HCT116 (cell line): ENCODE measurements around the gene COL5A1. TPM values are rescaled to one million over a fixed set of nuclear protein-coding genes. Genes with fewer than 3 reads are reported as not detected.

Experiments
- ATAC-seq: fragments of 200-7000 bp; cut with Tn5 transposase; 2 replicates; pipeline ENCODE4 v1.9.1; 2020; ENCODE audit warnings: mild to moderate bottlenecking, moderate library complexity
- BruUV-seq: library from RNA; stranded (reverse); fragments of 400-500 nt; replicated peaks from 2 replicates; lab custom pipeline; 2021; lab: Mats Ljungman, UMichigan
- CTCF ChIA-PET: fragments of 300-600 bp; sonication (Branson Sonifier 250); formaldehyde crosslinking; loops from one replicate; lab custom pipeline; 2021; ENCODE audit warnings: antibody characterized with exemption; lab: Charles Lee
- POLR2A ChIA-PET: fragments of 300-600, 350-600 bp; sonication (Branson Sonifier 250); formaldehyde crosslinking; loops from one replicate; lab custom pipeline; 2021; ENCODE audit warnings: antibody characterized with exemption; lab: Charles Lee
- RAD21 ChIA-PET, 2 experiments: fragments of 300-600 bp; sonication (Branson Sonifier 250); formaldehyde crosslinking; loops; one replicate each; lab custom pipeline; 2023; ENCODE audit warnings: low total read pairs in 2 of 2; ENCODE audit not compliant: uncharacterized antibody in 2 of 2, unreplicated experiment in 2 of 2, low non-redundant PET in 1 of 2; lab: Charles Lee
- DNase-seq: peaks from one replicate; pipeline ENCODE4 v3.0.0-alpha.2; 2010; ENCODE audit warnings: low read depth, low spot score
- H2AFZ ChIP-seq: fragments of 200-600 bp; shearing (Covaris generic), sonication (generic); 2 replicates; pipeline ENCODE4 v1.6.1; 2017; ENCODE audit warnings: low read depth, mixed run types, mixed read lengths, antibody characterized with exemption, low read length; ENCODE audit not compliant: poor library complexity, severe bottlenecking
- H3K27ac ChIP-seq: 2 replicates; pipeline ENCODE4 v1.5.1; 2012; ENCODE audit warnings: low read depth, low read length
- H3K27me3 ChIP-seq: fragments of 200-600 bp; sonication (generic); 2 replicates; pipeline ENCODE4 v1.6.1; 2016; ENCODE audit warnings: mixed run types, low read length, mixed read lengths; ENCODE audit not compliant: insufficient read depth
- H3K36me3 ChIP-seq, 2 experiments: fragments of 200-500 bp in 1 of 2; fragments of 200-600 bp in 1 of 2; sonication (Bioruptor generic) in 1 of 2; sonication (generic) in 1 of 2; 2 replicates each; pipeline versions ENCODE4 v1.5.1 to v1.6.1; 2014 to 2016; ENCODE audit warnings: low read length in 2 of 2, inconsistent platforms in 1 of 2, mixed read lengths in 1 of 2, mixed run types in 1 of 2; ENCODE audit not compliant: insufficient read depth in 2 of 2, control insufficient read depth in 1 of 2
- H3K4me1 ChIP-seq, 2 experiments: fragments of 200-600 bp in 1 of 2; sonication (generic) in 1 of 2; 2 replicates each; pipeline versions ENCODE4 v1.5.1 to v1.6.1; 2012 to 2017; ENCODE audit warnings: low read length in 2 of 2, inconsistent platforms in 1 of 2, mild to moderate bottlenecking in 1 of 2, mixed read lengths in 1 of 2, mixed run types in 1 of 2, moderate library complexity in 1 of 2; ENCODE audit not compliant: insufficient read depth in 2 of 2, control insufficient read depth in 1 of 2
- H3K4me2 ChIP-seq: fragments of 200-600 bp; sonication (generic); 2 replicates; pipeline ENCODE4 v1.6.1; 2017; ENCODE audit warnings: mixed run types, low read length, mixed read lengths
- H3K4me3 ChIP-seq, 2 experiments: fragments of 200-600 bp in 1 of 2; sonication (generic) in 1 of 2; replicated peaks in 1 of 2; 2 replicates each; pipeline ENCODE4 v1.5.1; 2011 to 2016; ENCODE audit warnings: low read length in 2 of 2, control low read depth in 1 of 2, low read depth in 1 of 2, mild to moderate bottlenecking in 1 of 2, mixed read lengths in 1 of 2, mixed run types in 1 of 2
- H3K79me2 ChIP-seq: fragments of 200-600 bp; sonication (generic); 2 replicates; pipeline ENCODE4 v1.6.1; 2017; ENCODE audit warnings: mild to moderate bottlenecking, mixed run types, low read length, moderate library complexity, mixed read lengths; ENCODE audit not compliant: insufficient read depth
- H3K9ac ChIP-seq: fragments of 200-600 bp; sonication (generic); 2 replicates; pipeline ENCODE4 v1.6.1; 2016; ENCODE audit warnings: low read length, mixed read lengths
- H3K9me2 ChIP-seq: fragments of 200-600 bp; sonication (generic), shearing (Covaris generic); 2 replicates; pipeline ENCODE4 v1.6.1; 2017; ENCODE audit warnings: mixed run types, mild to moderate bottlenecking, moderate library complexity; ENCODE audit not compliant: insufficient read depth
- H3K9me3 ChIP-seq, 2 experiments: fragments of 200-500 bp in 1 of 2; fragments of 200-600 bp in 1 of 2; sonication (Bioruptor generic) in 1 of 2; sonication (generic) in 1 of 2; 2 replicates each; pipeline ENCODE4 v1.6.1; 2014 to 2017; ENCODE audit warnings: low read length in 2 of 2, mixed read lengths in 2 of 2, inconsistent platforms in 1 of 2, low read depth in 1 of 2, mild to moderate bottlenecking in 1 of 2, mixed run types in 1 of 2, moderate library complexity in 1 of 2; ENCODE audit not compliant: control insufficient read depth in 1 of 2, insufficient read depth in 1 of 2
- H4K20me1 ChIP-seq: fragments of 200-600 bp; sonication (generic), shearing (Covaris generic); 2 replicates; pipeline ENCODE4 v1.6.1; 2017; ENCODE audit warnings: mixed run types, mild to moderate bottlenecking, moderate library complexity; ENCODE audit not compliant: insufficient read depth
- ATF3 ChIP-seq: IDR thresholded peaks from 2 replicates; pipeline ENCODE4 v1.6.1; 2012
- CBX3 ChIP-seq: IDR thresholded peaks from 2 replicates; pipeline ENCODE4 v1.6.1; 2012; ENCODE audit warnings: low read depth
- CEBPB ChIP-seq: IDR thresholded peaks from 2 replicates; pipeline ENCODE4 v1.6.1; 2012; ENCODE audit warnings: low read depth
- CTCF ChIP-seq, 3 experiments: fragments of 200-600 bp in 1 of 3; sonication (generic) in 1 of 3; IDR thresholded peaks in 2 of 3; conservative IDR thresholded peaks in 1 of 3; 2 replicates each; pipeline ENCODE4 v1.5.1; 2012 to 2017; ENCODE audit warnings: low read depth in 2 of 3, low read length in 2 of 3, antibody characterized with exemption in 1 of 3, borderline replicate concordance in 1 of 3, control low read depth in 1 of 3, mild to moderate bottlenecking in 1 of 3, mixed read lengths in 1 of 3, mixed run types in 1 of 3, moderate library complexity in 1 of 3; ENCODE audit not compliant: insufficient read depth in 1 of 3
- EGR1 ChIP-seq: IDR thresholded peaks from 2 replicates; pipeline ENCODE4 v1.6.1; 2012; ENCODE audit warnings: low read depth
- ELF1 ChIP-seq: IDR thresholded peaks from 2 replicates; pipeline ENCODE4 v1.6.1; 2012; ENCODE audit warnings: low read depth, borderline replicate concordance
- EZH2phosphoT487 ChIP-seq: fragments of 200-600 bp; IDR thresholded peaks from 2 replicates; pipeline ENCODE4 v1.6.1; 2018; ENCODE audit warnings: antibody characterized with exemption, borderline replicate concordance
- FOSL1 ChIP-seq: IDR thresholded peaks from 2 replicates; pipeline ENCODE4 v1.6.1; 2012; ENCODE audit warnings: low read depth
- JUND ChIP-seq: IDR thresholded peaks from 2 replicates; pipeline ENCODE4 v1.6.1; 2012
- MAX ChIP-seq: IDR thresholded peaks from 2 replicates; pipeline ENCODE4 v1.6.1; 2012
- POLR2A ChIP-seq: IDR thresholded peaks from 2 replicates; pipeline ENCODE4 v1.7.0; 2011; ENCODE audit warnings: borderline replicate concordance; ENCODE audit not compliant: insufficient read depth, insufficient read length; ENCODE audit errors: extremely low read depth
- POLR2AphosphoS5 ChIP-seq: IDR thresholded peaks from 2 replicates; pipeline ENCODE4 v1.6.1; 2011; ENCODE audit warnings: mild to moderate bottlenecking, low read depth, low read length, moderate library complexity
- RAD21 ChIP-seq: IDR thresholded peaks from 2 replicates; pipeline ENCODE4 v1.6.1; 2012; ENCODE audit warnings: low read depth, mild to moderate bottlenecking
- SIN3A ChIP-seq: IDR thresholded peaks from 2 replicates; pipeline ENCODE4 v1.6.1; 2012; ENCODE audit warnings: low read depth
- SP1 ChIP-seq: IDR thresholded peaks from 2 replicates; pipeline ENCODE4 v1.6.1; 2012; ENCODE audit warnings: low read depth
- SRF ChIP-seq: IDR thresholded peaks from 2 replicates; pipeline ENCODE4 v1.6.1; 2012; ENCODE audit warnings: low read depth
- TCF7L2 ChIP-seq: IDR thresholded peaks from 2 replicates; pipeline ENCODE4 v1.7.0; 2011; ENCODE audit warnings: borderline replicate concordance, inconsistent platforms; ENCODE audit not compliant: insufficient read depth, insufficient read length; ENCODE audit errors: extremely low read depth
- ZBTB33 ChIP-seq: IDR thresholded peaks from 2 replicates; pipeline ENCODE4 v1.6.1; 2011; ENCODE audit warnings: mild to moderate bottlenecking, low read length, moderate library complexity; ENCODE audit not compliant: insufficient replicate concordance; ENCODE audit errors: extremely low read depth
- ZFX ChIP-seq: fragments of 450-650 bp; IDR thresholded peaks from 2 replicates; pipeline ENCODE4 v1.6.1; 2017
- ZNF274 ChIP-seq: fragments of 200-500 bp; sonication (Bioruptor generic); IDR thresholded peaks from 2 replicates; pipeline ENCODE4 v1.6.1; 2014; ENCODE audit warnings: mild to moderate bottlenecking, low read depth, low read length, inconsistent platforms
- intact Hi-C: fragments of 100-400 bp; cut with micrococcal nuclease; formaldehyde crosslinking; loops from 2 replicates; pipeline ENCODE4 v1.10.0; 2022
- total RNA-seq: library from RNA; stranded (reverse); gene quantifications from one replicate; pipeline ENCODE4 v1.2.1, GENCODE V29; 2021; ENCODE audit not compliant: unreplicated experiment

The COL5A1 gene
- total RNA-seq, 1 experiment from 2014 or later: 0.30 TPM

- Histone ChIP-seq H2AFZ (no peak overlapping the region), H3K27ac (no peak overlapping the region), H3K36me3 (no peaks in the 10 kb centered on the region), H3K9me2 (no peaks in the 10 kb centered on the region), H3K9ac (no peak overlapping the region), H3K4me3 (no peak overlapping the region), H3K79me2 (no peaks in the 10 kb centered on the region), H3K27me3 (no peaks in the 10 kb centered on the region; the same call in 1 of the 2 replicates), H3K4me2 (peak overlapping the region; percentile 49), H4K20me1 (no peaks in the 10 kb centered on the region), H3K4me1 (peaks cover 0 to 11% of the 10 kb centered on the region in 2 experiments; a peak in 3 of 4 replicates), H3K9me3 (no peaks in the 10 kb centered on the region)
- intact Hi-C loops: no loop called here
- peak; percentile 50; the same call in 1 of the 2 replicates for ATAC-seq
- ChIA-PET CTCF (no interaction called here), POLR2A (no interaction called here), RAD21 (no interaction called here)
- no peak for DNase-seq
- no TSS peak for BruUV-seq
- TF ChIP-seq SP1: no peak
- TF ChIP-seq SIN3A: no peak
- TF ChIP-seq CEBPB: no peak
- no peak for TF ChIP-seq POLR2AphosphoS5
- TF ChIP-seq CBX3: no peak
- no peak for TF ChIP-seq FOSL1
- TF ChIP-seq CTCF (IDR thresholded peaks at IDR 0.05 in 2 of 3, conservative IDR thresholded peaks at IDR 0.05 in 1 of 3; ENCODE audit: borderline replicate concordance in 1 of 3, insufficient read depth in 1 of 3, low read depth in 2 of 3, low read length in 2 of 3): no peak
- TF ChIP-seq RAD21: no peak
- TF ChIP-seq ELF1: no peak
- no peak for TF ChIP-seq ZNF274
- TF ChIP-seq EGR1: no peak
- TF ChIP-seq ZBTB33: no peak
- TF ChIP-seq EZH2phosphoT487: no peak
- no peak for TF ChIP-seq ATF3
- no peak for TF ChIP-seq TCF7L2
- no peak for TF ChIP-seq POLR2A
- no peak for TF ChIP-seq ZFX
- no peak for TF ChIP-seq JUND
- TF ChIP-seq SRF: no peak
- no peak for TF ChIP-seq MAX
Measured at GRCh38 chr9:134648701-134649530, 7.3 kb downstream of the COL5A1 start.
